IPS-15b (cell line): ENCODE results near the gene TTC39A.

Experiments
- H3K27me3 ChIP-seq: one replicate; pipeline ENCODE4 v1.6.1; 2013; ENCODE audit warnings: low read length; ENCODE audit not compliant: control insufficient read depth, insufficient read depth
- H3K36me3 ChIP-seq: one replicate; pipeline ENCODE4 v1.6.1; 2013; ENCODE audit warnings: low read length; ENCODE audit not compliant: control insufficient read depth, insufficient read depth
- H3K4me1 ChIP-seq: one replicate; pipeline ENCODE4 v1.6.1; 2013; ENCODE audit warnings: mild to moderate bottlenecking, low read length; ENCODE audit not compliant: control insufficient read depth, insufficient read depth
- H3K4me3 ChIP-seq: one replicate; pipeline ENCODE4 v1.5.1; 2013; ENCODE audit warnings: low read depth, low read length
- H3K9ac ChIP-seq: one replicate; pipeline ENCODE4 v1.6.1; 2013; ENCODE audit warnings: low read depth, mild to moderate bottlenecking, low read length
- H3K9me3 ChIP-seq: one replicate; pipeline ENCODE4 v1.6.1; 2013; ENCODE audit warnings: mild to moderate bottlenecking, low read length; ENCODE audit not compliant: control insufficient read depth, insufficient read depth

The TTC39A gene

GRCh38 chr1:51322417-51323101, 7.8 kb downstream of the TTC39A start:
- H3K9ac ChIP-seq, result no peak overlapping the region
- H3K27me3 ChIP-seq, result no peaks in the 10 kb centered on the region
- no peaks in the 10 kb centered on the region for H3K9me3 ChIP-seq

DNA sequence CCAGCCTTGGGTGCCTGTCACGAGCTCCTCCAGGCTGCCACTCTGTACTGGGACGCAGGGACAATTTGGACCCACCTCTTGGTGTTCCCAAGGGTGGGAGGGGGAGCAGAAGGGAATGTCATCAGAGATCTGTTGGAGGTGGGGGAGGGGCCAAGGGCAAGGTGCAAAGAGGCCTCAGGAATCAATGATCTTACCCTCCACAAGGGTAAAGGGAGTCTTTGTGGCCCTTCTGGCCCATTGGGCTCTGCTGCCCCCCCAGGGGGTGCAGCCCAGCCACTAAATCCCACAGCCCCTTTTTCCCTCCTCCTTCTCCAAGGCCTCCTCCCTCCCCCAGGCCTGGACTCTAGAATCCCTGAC, 8.5 kb downstream of the TTC39A start:
- H3K9me3 ChIP-seq, result no peaks in the 10 kb centered on the region
- H3K4me3 ChIP-seq, result no peak overlapping the region
- no peak overlapping the region for H3K9ac ChIP-seq
- H3K27me3 ChIP-seq, result no peaks in the 10 kb centered on the region
- H3K4me1 ChIP-seq, result peaks cover 2% of the 10 kb centered on the region
- H3K36me3 ChIP-seq, result no peaks in the 10 kb centered on the region

More at GRCh38 chr1:51322417-51323101, 7.8 kb downstream of the TTC39A start:
- H3K36me3 ChIP-seq, result no peaks in the 10 kb centered on the region
- H3K4me3 ChIP-seq, result no peak overlapping the region
- H3K4me1 ChIP-seq, result peaks cover 2% of the 10 kb centered on the region

DNA sequence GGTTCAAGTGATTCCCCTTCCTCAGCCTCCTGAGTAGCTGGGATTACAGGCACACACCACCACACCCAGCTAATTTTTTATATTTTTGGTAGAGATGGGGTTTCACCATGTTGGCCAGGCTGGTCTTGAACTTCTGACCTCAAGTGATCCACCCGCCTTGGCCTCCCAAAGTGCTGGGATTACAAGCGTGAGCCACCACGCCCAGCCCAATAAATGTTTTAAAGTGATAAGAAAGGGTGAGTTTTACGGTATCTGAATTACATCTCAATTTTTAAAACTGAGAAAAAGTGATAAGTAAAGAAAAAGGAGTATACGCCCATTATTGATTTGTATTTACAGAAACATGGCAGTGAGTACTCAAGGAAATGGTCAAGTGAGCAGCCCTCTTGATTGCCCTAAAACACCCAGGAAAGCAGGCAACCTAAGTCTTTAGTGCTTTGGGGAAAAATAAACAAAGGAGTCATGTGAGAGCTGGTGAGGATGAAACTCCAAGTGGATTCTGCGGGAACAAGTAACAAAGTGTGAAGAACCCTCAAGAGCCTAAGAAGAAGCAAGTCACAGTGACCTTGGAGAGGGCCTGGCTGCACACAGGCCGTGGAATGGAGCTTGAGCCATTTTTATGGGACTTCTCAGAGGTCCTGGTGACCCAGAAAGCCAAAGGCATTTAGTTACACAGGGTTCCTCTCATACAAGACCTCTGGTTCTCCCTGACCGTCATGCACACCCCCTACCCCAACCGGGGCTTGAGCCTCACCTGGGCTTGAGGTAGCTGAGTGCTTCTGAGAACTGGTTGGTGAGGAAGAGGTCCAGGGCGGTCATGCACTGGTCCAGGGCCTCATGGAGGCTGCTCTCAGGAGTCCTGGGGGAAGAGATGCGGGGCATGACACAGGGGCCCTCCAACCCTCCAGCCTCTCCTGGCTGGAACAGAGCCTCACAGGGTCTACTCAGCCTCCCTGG, 9.1 kb downstream of the TTC39A start:
- Histone ChIP-seq H3K4me1 (peaks cover 2% of the 10 kb centered on the region), H3K36me3 (no peaks in the 10 kb centered on the region), H3K9ac (no peak overlapping the region), H3K9me3 (no peaks in the 10 kb centered on the region), H3K4me3 (no peak overlapping the region), H3K27me3 (no peaks in the 10 kb centered on the region)

GRCh38 chr1:51317798-51318197, 12.6 kb downstream of the TTC39A start:
- Histone ChIP-seq H3K4me3 (no peak overlapping the region), H3K4me1 (peaks cover 2% of the 10 kb centered on the region), H3K27me3 (no peaks in the 10 kb centered on the region), H3K36me3 (no peaks in the 10 kb centered on the region), H3K9me3 (no peaks in the 10 kb centered on the region), H3K9ac (no peak overlapping the region)

DNA sequence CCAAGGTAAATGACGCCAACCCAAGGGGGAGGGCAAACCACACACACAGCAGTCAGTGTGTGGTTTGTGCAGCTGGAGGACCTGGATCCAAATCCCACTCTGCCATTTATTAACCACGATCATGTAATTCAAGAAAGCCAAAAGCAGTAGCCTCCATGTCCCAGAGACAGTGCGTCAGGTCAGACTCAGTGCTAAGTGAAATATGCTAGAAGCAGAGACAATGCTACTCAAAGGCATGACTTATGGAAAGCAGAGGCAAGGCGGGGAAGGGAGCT, 13.6 kb downstream of the TTC39A start:
- Histone ChIP-seq H3K4me3 (no peak overlapping the region), H3K36me3 (no peaks in the 10 kb centered on the region), H3K4me1 (no peaks in the 10 kb centered on the region), H3K9ac (no peak overlapping the region), H3K9me3 (no peaks in the 10 kb centered on the region), H3K27me3 (no peaks in the 10 kb centered on the region)

- H3K9me3 ChIP-seq, result no peaks in the 10 kb centered on the region
- H3K4me3 ChIP-seq, result no peak overlapping the region
- H3K9ac ChIP-seq, result no peak overlapping the region
- no peaks in the 10 kb centered on the region for H3K27me3 ChIP-seq
- H3K4me1 ChIP-seq, result no peaks in the 10 kb centered on the region
- no peaks in the 10 kb centered on the region for H3K36me3 ChIP-seq
These were observed 14.1 kb downstream of the TTC39A start for GRCh38 chr1:51316113-51316845.

DNA sequence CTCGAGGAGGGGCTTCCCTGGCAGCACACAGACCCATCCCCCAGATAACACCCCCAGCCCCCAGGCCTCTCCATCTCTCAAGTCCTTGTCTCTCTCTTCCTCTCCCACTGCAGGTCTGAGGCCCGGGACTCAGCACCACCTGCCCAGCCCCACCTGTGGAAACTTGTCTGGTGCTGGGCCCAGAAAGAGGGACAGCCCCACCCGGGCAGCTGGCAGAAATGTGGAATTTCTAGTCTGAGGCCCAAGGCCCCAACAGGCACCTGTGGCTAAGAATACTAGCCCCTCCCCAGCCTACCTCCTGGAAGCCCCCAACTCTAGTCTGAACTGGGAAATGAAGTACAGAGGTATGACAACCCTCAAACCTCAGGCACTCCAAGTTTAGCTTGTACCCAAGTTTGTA, 15.4 kb downstream of the TTC39A start:
- Histone ChIP-seq H3K36me3 (no peaks in the 10 kb centered on the region), H3K27me3 (no peaks in the 10 kb centered on the region), H3K4me3 (no peak overlapping the region), H3K9ac (no peak overlapping the region), H3K9me3 (no peaks in the 10 kb centered on the region), H3K4me1 (no peaks in the 10 kb centered on the region)

DNA sequence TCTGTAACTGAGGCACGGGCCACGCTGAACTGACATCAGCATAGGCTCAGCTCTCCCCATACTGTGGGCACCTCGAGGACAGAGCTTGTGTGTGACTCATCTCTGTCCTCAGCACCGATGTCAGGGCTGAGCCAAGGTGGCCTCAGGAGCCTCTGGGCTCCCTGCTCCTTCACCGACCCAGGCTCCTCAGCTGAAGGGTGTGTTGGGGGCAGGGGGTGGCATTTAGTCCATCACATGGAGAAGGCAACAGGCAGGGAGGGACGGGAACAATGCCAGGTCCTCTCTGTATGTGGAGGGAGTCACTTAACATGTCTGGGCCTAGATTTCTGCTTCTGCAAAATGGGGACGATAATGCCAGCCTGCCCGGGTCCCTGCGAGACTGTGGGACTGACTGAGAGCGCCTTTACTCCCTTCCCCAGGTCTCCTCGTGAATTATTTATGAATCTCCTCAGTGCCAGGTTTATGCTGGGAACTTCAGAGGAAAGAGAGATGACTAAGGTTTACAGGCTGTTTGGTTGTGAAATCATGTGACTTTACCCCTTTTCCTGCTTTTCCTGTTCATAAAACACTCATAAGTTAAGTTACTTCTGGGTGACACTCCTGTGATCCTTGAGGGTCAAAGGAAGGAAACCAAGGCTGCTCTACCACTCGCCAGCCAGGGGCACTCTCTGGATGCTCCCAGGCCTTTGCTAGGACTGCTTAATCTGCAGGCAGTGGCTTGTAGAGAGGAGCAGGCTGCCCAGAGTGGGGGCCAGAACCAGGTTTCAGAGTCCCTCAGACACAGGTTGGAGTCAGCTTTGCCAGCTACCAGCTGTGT, 16.2 kb downstream of the TTC39A start:
- Histone ChIP-seq H3K4me1 (no peaks in the 10 kb centered on the region), H3K9me3 (no peaks in the 10 kb centered on the region), H3K4me3 (no peak overlapping the region), H3K27me3 (no peaks in the 10 kb centered on the region), H3K36me3 (no peaks in the 10 kb centered on the region), H3K9ac (no peak overlapping the region)

DNA sequence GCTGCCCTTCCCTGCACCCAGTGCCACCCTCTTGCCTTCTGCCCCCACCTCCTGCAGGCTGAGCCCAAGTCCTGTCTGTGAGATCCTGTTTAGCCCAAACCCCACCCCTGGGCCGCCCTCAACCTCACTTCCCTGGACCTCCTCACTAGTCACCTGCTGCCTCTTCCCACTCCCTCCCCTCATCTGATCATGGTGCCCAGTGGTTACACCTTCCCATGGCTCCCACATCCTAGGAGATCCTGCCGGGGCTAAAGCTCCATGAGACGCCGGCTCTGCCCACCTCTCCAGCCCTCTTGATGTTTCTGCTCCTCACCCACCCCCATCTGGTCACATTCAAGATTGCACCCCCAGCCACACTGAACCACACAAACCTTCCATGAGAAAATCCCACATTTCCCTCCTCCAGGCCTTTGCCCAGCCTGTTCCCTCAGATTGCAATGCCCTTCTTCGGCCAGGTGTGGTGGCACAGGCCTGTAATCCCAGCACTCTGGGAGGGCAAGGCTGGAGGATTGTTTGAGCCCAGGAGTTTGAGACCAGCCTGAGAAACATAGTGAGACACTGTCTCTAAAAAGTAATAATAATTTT, 17.0 kb downstream of the TTC39A start:
- Histone ChIP-seq H3K4me1 (no peaks in the 10 kb centered on the region), H3K9me3 (no peaks in the 10 kb centered on the region), H3K27me3 (no peaks in the 10 kb centered on the region), H3K36me3 (no peaks in the 10 kb centered on the region), H3K4me3 (no peak overlapping the region), H3K9ac (no peak overlapping the region)

DNA sequence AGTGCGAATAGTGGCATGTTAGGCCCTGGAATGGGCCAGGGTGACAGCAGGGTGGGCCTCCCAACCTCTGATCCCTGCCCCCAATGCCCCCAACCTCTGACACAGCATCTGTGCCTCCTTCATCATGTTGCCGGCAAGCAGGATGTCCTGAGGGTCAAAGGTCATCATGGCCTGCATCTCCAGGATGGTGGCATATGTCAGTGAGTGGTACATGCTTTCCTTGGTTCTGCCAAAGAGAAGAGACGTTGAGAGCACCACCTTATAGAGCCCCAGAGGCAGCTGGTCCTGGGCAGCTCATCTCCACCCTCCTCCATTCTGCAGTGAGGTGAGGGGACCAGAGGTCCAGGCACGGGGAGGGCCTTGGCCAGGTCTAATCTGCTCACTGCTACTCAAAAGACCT, 17.6 kb downstream of the TTC39A start:
- H3K4me1 ChIP-seq, result no peaks in the 10 kb centered on the region

GRCh38 chr1:51311826-51312225, 18.5 kb downstream of the TTC39A start:
- no peaks in the 10 kb centered on the region for H3K9me3 ChIP-seq
- H3K9ac ChIP-seq, result no peak overlapping the region
- H3K4me1 ChIP-seq, result no peaks in the 10 kb centered on the region
- H3K27me3 ChIP-seq, result no peaks in the 10 kb centered on the region
- H3K4me3 ChIP-seq, result no peak overlapping the region
- no peaks in the 10 kb centered on the region for H3K36me3 ChIP-seq

More for the DNA sequence above, 17.6 kb downstream of the TTC39A start:
- Histone ChIP-seq H3K36me3 (no peaks in the 10 kb centered on the region), H3K4me3 (no peak overlapping the region), H3K9me3 (no peaks in the 10 kb centered on the region), H3K27me3 (no peaks in the 10 kb centered on the region), H3K9ac (no peak overlapping the region)
